NCI-H446 (cell line): ENCODE measurements around the gene JMJD1C.
A peak's percentile ranks its signal among the peaks of the same experiment; 100 is the strongest.

Experiments used
- DNase-seq, 2 experiments: peaks; one replicate each; lab custom pipeline; 2025; lab: John Stamatoyannopoulos, UW

The JMJD1C gene

DNA sequence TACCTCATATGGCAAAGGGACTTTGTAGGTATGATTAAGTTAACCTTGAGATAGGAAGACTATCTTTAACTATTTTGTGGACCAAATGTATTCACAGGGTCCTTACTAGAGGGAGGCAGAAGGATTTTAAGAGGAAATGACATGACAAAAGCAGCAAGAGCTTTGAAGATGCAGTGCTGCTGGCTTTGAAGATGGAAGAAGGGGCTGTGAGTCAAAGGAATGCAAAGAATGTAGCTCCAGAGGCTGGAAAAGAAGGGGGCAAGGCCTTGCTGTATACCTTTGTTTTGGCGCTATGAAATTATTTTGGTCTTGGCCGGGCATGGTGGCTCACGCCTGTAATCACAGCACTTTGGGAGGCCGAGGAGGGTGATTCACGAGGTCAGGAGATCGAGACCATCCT is 335.9 kb downstream of the JMJD1C start:
- DNase-seq = no peak

DNA sequence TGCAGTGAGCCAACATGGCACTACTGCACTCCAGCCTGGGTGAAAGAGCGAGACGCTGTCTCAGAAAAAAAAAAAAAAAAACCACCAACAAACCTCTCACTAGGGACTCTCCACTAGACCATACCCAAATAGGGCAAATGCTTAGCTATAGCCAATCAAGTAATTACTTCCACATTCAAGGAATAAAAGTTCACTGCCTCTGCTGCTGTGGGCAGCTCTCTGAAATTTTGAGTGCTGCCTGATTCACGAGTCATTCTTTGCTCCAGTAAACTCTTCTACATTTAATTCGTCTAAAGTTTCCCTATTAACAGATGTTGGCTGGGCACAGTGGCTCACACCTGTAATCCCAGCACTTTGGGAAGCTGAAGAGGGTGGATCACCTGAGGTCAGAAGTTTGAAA is 337.3 kb downstream of the JMJD1C start:
- DNase-seq = no peak

DNA sequence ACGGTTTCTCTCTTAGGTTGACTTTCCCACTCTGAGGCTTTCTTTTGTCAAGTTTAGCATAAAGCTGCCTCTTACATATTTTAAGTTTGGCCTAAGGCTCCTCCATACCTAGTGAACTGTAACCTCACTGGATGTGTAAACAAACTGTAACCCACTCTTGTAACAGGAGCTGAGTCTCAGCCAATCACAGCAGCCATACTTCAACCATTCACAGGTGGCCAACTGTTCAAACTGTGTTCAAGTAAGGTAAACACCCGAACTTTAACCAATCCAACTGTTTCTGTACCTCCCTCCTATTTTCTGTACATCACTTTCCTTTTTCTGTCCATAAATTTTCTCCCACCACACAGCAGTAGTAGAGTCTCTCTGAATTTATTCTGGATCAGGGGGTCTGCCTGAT is 340.3 kb downstream of the JMJD1C start:
- no peak for DNase-seq

DNA sequence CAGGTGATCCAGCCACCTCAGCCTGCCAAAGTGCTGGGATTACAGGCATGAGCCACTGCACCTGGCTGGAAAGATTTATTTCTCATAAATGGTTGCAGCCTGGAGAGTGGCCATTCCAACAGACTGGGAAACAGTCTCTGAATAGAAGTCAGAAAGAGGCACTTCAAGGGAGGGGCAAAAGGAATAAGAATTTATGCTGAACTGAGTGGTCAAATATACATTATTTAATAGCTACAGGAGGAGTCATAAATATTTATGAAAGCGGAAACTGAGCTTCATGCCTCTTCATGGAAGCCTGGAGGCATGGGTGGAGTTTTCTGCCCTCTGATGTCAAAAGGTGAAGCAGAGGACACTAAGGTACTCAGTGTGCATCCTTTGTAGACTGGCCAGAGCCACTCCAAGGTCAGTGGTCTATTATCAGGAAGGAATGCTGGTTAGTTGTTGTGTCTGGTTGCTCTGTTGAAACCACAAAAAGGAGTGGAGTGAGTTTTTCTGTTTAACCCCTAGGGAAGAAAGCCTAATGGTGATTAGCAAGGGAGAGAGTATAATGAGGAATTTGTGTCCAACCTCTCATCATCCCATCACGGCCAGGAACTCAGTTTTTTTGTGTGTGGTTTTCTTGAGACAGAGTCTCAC is 341.9 kb downstream of the JMJD1C start:
- DNase-seq = no peak

DNA sequence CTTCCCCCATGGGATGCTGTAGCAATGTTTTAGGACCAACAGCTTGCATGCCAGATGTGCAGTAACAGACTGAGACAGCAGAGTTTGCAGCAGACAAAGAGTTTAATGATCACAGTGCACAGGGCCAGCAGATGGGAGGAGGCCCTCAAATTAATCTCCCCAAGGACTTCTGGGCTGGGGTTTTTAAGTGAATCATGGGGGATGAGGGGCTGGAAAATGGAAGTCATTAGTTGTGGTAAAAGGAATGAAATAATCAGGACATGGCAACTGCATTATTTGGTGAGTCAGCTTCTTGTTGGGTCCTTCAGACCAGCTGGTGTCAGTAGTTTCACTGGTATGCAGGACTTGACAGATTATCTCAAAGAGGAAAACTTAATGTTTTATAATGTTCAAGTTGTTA is 345.2 kb downstream of the JMJD1C start:
- peak in 1 of 2 experiments; percentile 62 for DNase-seq

DNA sequence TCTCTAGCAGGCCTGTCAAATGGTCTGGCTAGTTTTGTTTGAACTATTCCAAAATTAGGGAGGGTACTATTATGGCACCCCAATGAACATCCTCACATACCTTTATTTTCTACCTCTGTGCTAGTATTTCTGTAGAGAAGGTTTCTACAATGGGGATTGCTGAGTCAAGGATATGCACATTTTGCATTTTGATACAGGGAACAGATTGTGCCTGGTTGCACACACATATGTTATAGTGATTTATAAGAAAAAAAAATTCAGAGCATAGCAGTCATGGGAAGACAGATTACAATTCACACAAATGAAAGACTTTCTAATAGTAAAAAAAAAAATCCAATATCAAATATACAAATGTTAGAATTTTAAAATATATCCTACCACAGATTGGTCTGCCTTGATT is 346.7 kb downstream of the JMJD1C start:
- no peak for DNase-seq
